ENCODE measurements around the gene ADAM30.

The ADAM30 gene

GRCh38 chr1:119896303-119896702 lies at the start of gene ADAM30:
Gene ADAM30, minus strand, starts transcription at chr1:119896515. Its CDS starts 179 bp downstream, at chr1:119896336.
- H3K27ac ChIP-seq, result no peak within 1 kb of the TSS
- no peak for TF ChIP-seq CTCF (conservative IDR thresholded peaks at IDR 0.05)

GRCh38 chr1:119943216-119943615 lies 46.9 kb upstream of the ADAM30 start:
- no peak for TF ChIP-seq CTCF (conservative IDR thresholded peaks at IDR 0.05)
- H3K27ac ChIP-seq, result no peak overlapping the region

- no peak for TF ChIP-seq CTCF (conservative IDR thresholded peaks at IDR 0.05)
- H3K27ac ChIP-seq, result no peak overlapping the region
Measured at GRCh38 chr1:119941392-119941791, 45.1 kb upstream of the ADAM30 start.

GRCh38 chr1:119940697-119941096 lies 44.4 kb upstream of the ADAM30 start:
- no peak for TF ChIP-seq CTCF (conservative IDR thresholded peaks at IDR 0.05)

GRCh38 chr1:119937198-119937597 lies 40.9 kb upstream of the ADAM30 start:
- no peak overlapping the region for H3K27ac ChIP-seq
- TF ChIP-seq CTCF (conservative IDR thresholded peaks at IDR 0.05), result no peak

More at GRCh38 chr1:119940697-119941096, 44.4 kb upstream of the ADAM30 start:
- no peak overlapping the region for H3K27ac ChIP-seq

GRCh38 chr1:119935915-119936314 lies 39.6 kb upstream of the ADAM30 start:
- H3K27ac ChIP-seq, result no peak overlapping the region
- no peak for TF ChIP-seq CTCF (conservative IDR thresholded peaks at IDR 0.05)

GRCh38 chr1:119935373-119935772 lies 39.1 kb upstream of the ADAM30 start:
- TF ChIP-seq CTCF (conservative IDR thresholded peaks at IDR 0.05), result no peak
- no peak overlapping the region for H3K27ac ChIP-seq

- H3K27ac ChIP-seq, result no peak overlapping the region
- TF ChIP-seq CTCF (conservative IDR thresholded peaks at IDR 0.05), result no peak
Measured at GRCh38 chr1:119933397-119933796, 37.1 kb upstream of the ADAM30 start.
